ENCODE results near the gene EFEMP1. TPM values are rescaled to one million over a fixed set of nuclear protein-coding genes. Genes with fewer than 3 reads are reported as not detected.

EFEMP1 gene
- total RNA-seq, 3 donors from 2014 or later (not counting 1 experiment from before 2014, with no cell fraction given): not detected

DNA sequence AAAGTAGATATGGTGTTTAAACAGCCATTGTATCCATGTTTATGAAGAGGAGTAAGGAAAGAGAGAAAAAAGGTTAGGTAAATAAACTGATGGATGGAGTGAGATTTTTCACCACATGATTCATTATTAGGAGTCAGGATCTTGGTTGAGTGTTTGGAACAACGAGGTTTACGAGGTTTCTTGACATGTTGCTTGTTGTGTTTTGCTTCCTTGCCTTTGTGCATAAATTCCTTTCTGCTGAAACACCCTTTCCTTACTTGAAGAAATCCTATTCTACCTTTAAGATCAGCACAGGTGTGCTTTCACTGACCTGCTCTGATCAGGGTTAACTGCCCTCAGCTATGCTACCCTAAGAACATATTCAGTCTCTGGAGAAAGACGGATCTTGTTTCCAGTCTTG lies 66.6 kb downstream of the EFEMP1 start:
- intact Hi-C loops (cut with micrococcal nuclease): no loop called here
- no peaks in the 10 kb centered on the region for H3K4me1 Mint-ChIP-seq
- no peak for DNase-seq
- no peaks in the 10 kb centered on the region for H3K36me3 Mint-ChIP-seq
- no peaks in the 10 kb centered on the region for H3K9me3 ChIP-seq (ENCODE audit: control insufficient read depth, insufficient read depth, low read length)
- H3K27me3 ChIP-seq (ENCODE audit: control insufficient read depth, insufficient read depth, low read length): no peaks in the 10 kb centered on the region
- no peak for ATAC-seq
- H3K4me3 Mint-ChIP-seq: no peak overlapping the region
- TF ChIP-seq, protein P1, sequence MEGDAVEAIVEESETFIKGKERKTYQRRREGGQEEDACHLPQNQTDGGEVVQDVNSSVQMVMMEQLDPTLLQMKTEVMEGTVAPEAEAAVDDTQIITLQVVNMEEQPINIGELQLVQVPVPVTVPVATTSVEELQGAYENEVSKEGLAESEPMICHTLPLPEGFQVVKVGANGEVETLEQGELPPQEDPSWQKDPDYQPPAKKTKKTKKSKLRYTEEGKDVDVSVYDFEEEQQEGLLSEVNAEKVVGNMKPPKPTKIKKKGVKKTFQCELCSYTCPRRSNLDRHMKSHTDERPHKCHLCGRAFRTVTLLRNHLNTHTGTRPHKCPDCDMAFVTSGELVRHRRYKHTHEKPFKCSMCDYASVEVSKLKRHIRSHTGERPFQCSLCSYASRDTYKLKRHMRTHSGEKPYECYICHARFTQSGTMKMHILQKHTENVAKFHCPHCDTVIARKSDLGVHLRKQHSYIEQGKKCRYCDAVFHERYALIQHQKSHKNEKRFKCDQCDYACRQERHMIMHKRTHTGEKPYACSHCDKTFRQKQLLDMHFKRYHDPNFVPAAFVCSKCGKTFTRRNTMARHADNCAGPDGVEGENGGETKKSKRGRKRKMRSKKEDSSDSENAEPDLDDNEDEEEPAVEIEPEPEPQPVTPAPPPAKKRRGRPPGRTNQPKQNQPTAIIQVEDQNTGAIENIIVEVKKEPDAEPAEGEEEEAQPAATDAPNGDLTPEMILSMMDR (IDR thresholded peaks at IDR 0.05): no peak
- no peak overlapping the region for H3K27ac Mint-ChIP-seq
- H3K4me3 ChIP-seq (ENCODE audit: low read length): no peak overlapping the region
- H3K27ac ChIP-seq (ENCODE audit: low read length): no peak overlapping the region
- H3K4me1 ChIP-seq (ENCODE audit: control insufficient read depth, insufficient read depth, low read length): no peaks in the 10 kb centered on the region
- WGBS (ENCODE audit: insufficient coverage): 74% methylated on average over 3 of the region's 3 CpGs
- H3K27me3 Mint-ChIP-seq (ENCODE audit: low read depth in 2 of 2): no peaks in the 10 kb centered on the region
- no peaks in the 10 kb centered on the region for H3K36me3 ChIP-seq (ENCODE audit: control insufficient read depth, insufficient read depth, low read length)
- peaks cover 5 to 8% of the 10 kb centered on the region in 2 donors for H3K9me3 Mint-ChIP-seq

DNA sequence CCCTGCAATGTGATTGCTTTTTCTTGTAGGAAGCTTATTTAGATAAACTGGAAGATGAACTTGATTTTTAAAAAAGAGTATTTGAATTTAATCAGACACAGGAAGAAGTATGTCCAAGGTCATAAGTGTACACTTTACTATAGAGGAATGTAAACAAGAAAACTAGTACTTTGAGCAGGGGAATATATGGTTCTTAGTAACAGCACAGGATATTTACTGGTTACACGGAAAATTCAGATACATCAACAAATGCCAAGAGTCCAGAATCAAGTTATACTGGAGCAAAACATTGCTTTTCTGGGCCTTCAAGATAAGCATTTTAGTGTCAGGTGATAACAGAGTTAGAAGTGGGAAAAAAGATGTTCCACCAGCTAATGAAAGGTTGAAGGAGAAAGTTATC lies 75.5 kb downstream of the EFEMP1 start:
- Mint-ChIP-seq H3K36me3 (no peaks in the 10 kb centered on the region), H3K4me3 (no peak overlapping the region), H3K9me3 (peaks cover 3 to 7% of the 10 kb centered on the region in 2 donors), H3K27me3 (ENCODE audit: low read depth in 2 of 2) (no peaks in the 10 kb centered on the region), H3K4me1 (no peaks in the 10 kb centered on the region), H3K27ac (no peak overlapping the region)
- DNase-seq (no peak), ATAC-seq (no peak)
- TF ChIP-seq, protein P1 (IDR thresholded peaks at IDR 0.05): no peak
- WGBS (ENCODE audit: insufficient coverage): 43% methylated on average over 1 of the region's 1 CpG
- intact Hi-C loops (cut with micrococcal nuclease): no loop called here
- Histone ChIP-seq H3K4me1 (ENCODE audit: control insufficient read depth, insufficient read depth, low read length) (no peaks in the 10 kb centered on the region), H3K27me3 (ENCODE audit: control insufficient read depth, insufficient read depth, low read length) (no peaks in the 10 kb centered on the region), H3K36me3 (ENCODE audit: control insufficient read depth, insufficient read depth, low read length) (no peaks in the 10 kb centered on the region), H3K27ac (ENCODE audit: low read length) (no peak overlapping the region), H3K4me3 (ENCODE audit: low read length) (no peak overlapping the region), H3K9me3 (ENCODE audit: control insufficient read depth, insufficient read depth, low read length) (no peaks in the 10 kb centered on the region)

DNA sequence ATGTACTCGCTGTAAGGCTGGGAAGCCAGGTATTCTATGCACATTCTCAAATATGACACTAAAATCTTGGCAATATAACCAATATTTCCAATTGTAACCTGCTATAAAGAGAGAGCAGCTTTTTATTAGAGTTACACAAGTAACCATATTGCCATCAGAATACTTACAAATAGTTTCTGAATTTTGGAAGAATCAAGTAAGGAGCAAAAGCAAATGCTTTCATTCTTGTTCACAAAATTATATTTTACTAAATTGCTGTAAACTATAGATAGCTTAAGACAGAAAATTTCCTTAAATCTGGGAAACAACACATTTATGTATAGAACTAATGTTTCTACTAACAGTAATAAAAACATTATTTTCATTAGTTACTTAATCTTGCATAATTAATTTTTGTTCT lies 77.2 kb downstream of the EFEMP1 start:
- H3K4me1 Mint-ChIP-seq: no peaks in the 10 kb centered on the region
- WGBS (ENCODE audit: insufficient coverage): 93% methylated on average over 1 of the region's 1 CpG

DNA sequence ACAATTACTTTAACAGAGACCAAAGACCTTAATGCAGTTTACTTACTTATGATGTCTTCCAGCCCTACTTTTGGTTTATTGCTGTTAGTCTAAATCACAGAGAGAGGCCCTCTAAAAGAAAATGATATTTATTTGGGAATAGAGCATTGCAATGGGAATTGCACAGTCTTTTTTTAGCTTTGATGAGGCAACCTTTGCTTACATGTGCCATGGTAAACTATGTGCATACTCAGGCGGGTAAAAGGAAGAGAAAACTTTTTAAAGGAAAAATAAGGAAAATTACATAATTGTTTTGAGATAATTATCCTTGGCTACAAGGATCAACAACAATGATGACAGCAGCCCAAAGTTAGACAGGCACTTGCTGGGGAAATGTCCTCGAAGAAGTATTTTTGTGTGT lies 78.6 kb downstream of the EFEMP1 start:
- no peaks in the 10 kb centered on the region for H3K27me3 ChIP-seq (ENCODE audit: control insufficient read depth, insufficient read depth, low read length)
- H3K27ac ChIP-seq (ENCODE audit: low read length): no peak overlapping the region
- H3K4me1 ChIP-seq (ENCODE audit: control insufficient read depth, insufficient read depth, low read length): no peaks in the 10 kb centered on the region
- H3K27ac Mint-ChIP-seq: no peak overlapping the region
- H3K36me3 ChIP-seq (ENCODE audit: control insufficient read depth, insufficient read depth, low read length): no peaks in the 10 kb centered on the region
- TF ChIP-seq, protein P1 (IDR thresholded peaks at IDR 0.05): no peak
- H3K4me3 Mint-ChIP-seq: no peak overlapping the region
- H3K27me3 Mint-ChIP-seq (ENCODE audit: low read depth in 2 of 2): no peaks in the 10 kb centered on the region
- H3K4me1 Mint-ChIP-seq: no peaks in the 10 kb centered on the region
- ATAC-seq (no peak), DNase-seq (no peak)
- H3K4me3 ChIP-seq (ENCODE audit: low read length): no peak overlapping the region
- no peaks in the 10 kb centered on the region for H3K36me3 Mint-ChIP-seq
- intact Hi-C loops (cut with micrococcal nuclease): no loop called here
- no peaks in the 10 kb centered on the region for H3K9me3 ChIP-seq (ENCODE audit: control insufficient read depth, insufficient read depth, low read length)
- H3K9me3 Mint-ChIP-seq: peaks cover 2% of the 10 kb centered on the region in 2 donors
- WGBS (ENCODE audit: insufficient coverage): 43% methylated on average over 2 of the region's 2 CpGs

More for the DNA sequence above, 77.2 kb downstream of the EFEMP1 start:
- Mint-ChIP-seq H3K27me3 (ENCODE audit: low read depth in 2 of 2) (no peaks in the 10 kb centered on the region), H3K9me3 (peaks cover 2% of the 10 kb centered on the region in 2 donors), H3K36me3 (no peaks in the 10 kb centered on the region), H3K4me3 (no peak overlapping the region), H3K27ac (no peak overlapping the region)
- H3K36me3 ChIP-seq (ENCODE audit: control insufficient read depth, insufficient read depth, low read length): no peaks in the 10 kb centered on the region
- intact Hi-C loops (cut with micrococcal nuclease): no loop called here
- no peaks in the 10 kb centered on the region for H3K4me1 ChIP-seq (ENCODE audit: control insufficient read depth, insufficient read depth, low read length)
- TF ChIP-seq, protein P1 (IDR thresholded peaks at IDR 0.05): no peak
- no peak overlapping the region for H3K4me3 ChIP-seq (ENCODE audit: low read length)
- no peaks in the 10 kb centered on the region for H3K27me3 ChIP-seq (ENCODE audit: control insufficient read depth, insufficient read depth, low read length)
- H3K9me3 ChIP-seq (ENCODE audit: control insufficient read depth, insufficient read depth, low read length): no peaks in the 10 kb centered on the region
- no peak for DNase-seq
- no peak overlapping the region for H3K27ac ChIP-seq (ENCODE audit: low read length)
- ATAC-seq: no peak
